Endothelial cell (in vitro differentiated cells): Measurements from ENCODE around the gene VTI1A. TPM values are rescaled to one million over a fixed set of nuclear protein-coding genes. Genes with fewer than 3 reads are reported as not detected.

Experiments
- DNase-seq: peaks from one replicate; pipeline ENCODE4 v3.0.0; 2021; ENCODE audit warnings: low spot score
- H3K27ac Mint-ChIP-seq: one replicate; pipeline ENCODE4 v1.8.0; 2021; ENCODE audit warnings: mixed read lengths, inconsistent platforms; ENCODE audit not compliant: unreplicated experiment
- H3K27me3 Mint-ChIP-seq: one replicate; pipeline ENCODE4 v1.8.0; 2021; ENCODE audit warnings: mild to moderate bottlenecking, moderate library complexity, mixed read lengths, inconsistent platforms; ENCODE audit not compliant: unreplicated experiment
- H3K36me3 Mint-ChIP-seq: one replicate; pipeline ENCODE4 v1.8.0; 2021; ENCODE audit warnings: mild to moderate bottlenecking, low read depth, mixed read lengths, inconsistent platforms; ENCODE audit not compliant: unreplicated experiment
- H3K4me1 Mint-ChIP-seq: one replicate; pipeline ENCODE4 v1.8.0; 2021; ENCODE audit warnings: mild to moderate bottlenecking, mixed read lengths, inconsistent platforms; ENCODE audit not compliant: unreplicated experiment
- H3K4me3 Mint-ChIP-seq: one replicate; pipeline ENCODE4 v1.8.0; 2021; ENCODE audit warnings: mild to moderate bottlenecking, mixed read lengths, inconsistent platforms; ENCODE audit not compliant: unreplicated experiment
- H3K9me3 Mint-ChIP-seq: one replicate; pipeline ENCODE4 v1.8.0; 2021; ENCODE audit warnings: mixed read lengths, inconsistent platforms; ENCODE audit not compliant: unreplicated experiment
- total RNA-seq: library from RNA; stranded (reverse); fragmentation: NEBNext Ultra II Directional; extraction: Animal tissue kit (Norgen Biotek cat#: 25700); gene quantifications from one replicate; pipeline ENCODE4 v1.2.1, GENCODE V29; 2021; ENCODE audit not compliant: unreplicated experiment
- TF ChIP-seq, protein P1 (sequence below): fragments of 200-600 bp; sonication (generic); IDR thresholded peaks from one replicate; pipeline ENCODE4 v1.5.0; 2021; ENCODE audit warnings: antibody characterized with exemption; ENCODE audit not compliant: unreplicated experiment

Gene VTI1A
- total RNA-seq, 1 donor from 2014 or later, result 35.4 TPM

- H3K4me3 Mint-ChIP-seq, result no peak overlapping the region
- H3K4me1 Mint-ChIP-seq, result peaks cover 2% of the 10 kb centered on the region
- H3K9me3 Mint-ChIP-seq, result no peaks in the 10 kb centered on the region
- TF ChIP-seq, protein P1, sequence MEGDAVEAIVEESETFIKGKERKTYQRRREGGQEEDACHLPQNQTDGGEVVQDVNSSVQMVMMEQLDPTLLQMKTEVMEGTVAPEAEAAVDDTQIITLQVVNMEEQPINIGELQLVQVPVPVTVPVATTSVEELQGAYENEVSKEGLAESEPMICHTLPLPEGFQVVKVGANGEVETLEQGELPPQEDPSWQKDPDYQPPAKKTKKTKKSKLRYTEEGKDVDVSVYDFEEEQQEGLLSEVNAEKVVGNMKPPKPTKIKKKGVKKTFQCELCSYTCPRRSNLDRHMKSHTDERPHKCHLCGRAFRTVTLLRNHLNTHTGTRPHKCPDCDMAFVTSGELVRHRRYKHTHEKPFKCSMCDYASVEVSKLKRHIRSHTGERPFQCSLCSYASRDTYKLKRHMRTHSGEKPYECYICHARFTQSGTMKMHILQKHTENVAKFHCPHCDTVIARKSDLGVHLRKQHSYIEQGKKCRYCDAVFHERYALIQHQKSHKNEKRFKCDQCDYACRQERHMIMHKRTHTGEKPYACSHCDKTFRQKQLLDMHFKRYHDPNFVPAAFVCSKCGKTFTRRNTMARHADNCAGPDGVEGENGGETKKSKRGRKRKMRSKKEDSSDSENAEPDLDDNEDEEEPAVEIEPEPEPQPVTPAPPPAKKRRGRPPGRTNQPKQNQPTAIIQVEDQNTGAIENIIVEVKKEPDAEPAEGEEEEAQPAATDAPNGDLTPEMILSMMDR, result no peak
- no peaks in the 10 kb centered on the region for H3K27me3 Mint-ChIP-seq
- H3K36me3 Mint-ChIP-seq, result no peaks in the 10 kb centered on the region
- DNase-seq, result no peak
- no peak overlapping the region for H3K27ac Mint-ChIP-seq
These were observed 308.6 kb downstream of the VTI1A start for GRCh38 chr10:112755446-112756234.

- TF ChIP-seq, protein P1, result no peak
- H3K4me3 Mint-ChIP-seq, result no peak overlapping the region
- no peak for DNase-seq
- H3K4me1 Mint-ChIP-seq, result peaks cover 2% of the 10 kb centered on the region
- H3K9me3 Mint-ChIP-seq, result no peaks in the 10 kb centered on the region
- no peaks in the 10 kb centered on the region for H3K36me3 Mint-ChIP-seq
- H3K27me3 Mint-ChIP-seq, result no peaks in the 10 kb centered on the region
- no peak overlapping the region for H3K27ac Mint-ChIP-seq
These were observed 309.2 kb downstream of the VTI1A start for GRCh38 chr10:112756235-112756527.

DNA sequence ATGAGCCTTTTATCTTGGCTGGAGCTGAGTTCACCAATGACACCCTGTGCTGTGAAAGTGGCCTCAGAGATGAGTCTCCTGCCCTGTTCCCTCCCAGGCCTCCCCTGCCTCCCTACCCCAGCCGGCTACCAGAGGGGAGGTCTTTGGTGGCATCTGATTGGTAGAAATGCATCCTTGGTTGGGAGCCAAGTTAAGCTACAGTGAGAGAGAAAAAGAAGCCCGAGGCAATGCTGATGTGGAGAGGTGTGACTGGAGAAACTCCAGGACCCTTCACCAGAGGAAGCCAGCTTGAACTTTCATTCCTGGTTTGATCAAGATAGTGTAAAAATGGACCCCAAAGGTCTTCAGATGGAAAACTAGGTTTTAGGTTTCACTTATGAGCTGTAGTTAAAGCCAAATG is 311.9 kb downstream of the VTI1A start:
- Mint-ChIP-seq H3K27ac (no peak overlapping the region), H3K9me3 (no peaks in the 10 kb centered on the region), H3K27me3 (no peaks in the 10 kb centered on the region), H3K4me3 (no peak overlapping the region), H3K4me1 (peaks cover 2% of the 10 kb centered on the region), H3K36me3 (no peaks in the 10 kb centered on the region)
- DNase-seq, result no peak
- TF ChIP-seq, protein P1, result no peak

- TF ChIP-seq, protein P1, result no peak
- H3K27me3 Mint-ChIP-seq, result no peaks in the 10 kb centered on the region
- H3K4me3 Mint-ChIP-seq, result no peak overlapping the region
- no peak for DNase-seq
- no peaks in the 10 kb centered on the region for H3K4me1 Mint-ChIP-seq
- H3K27ac Mint-ChIP-seq, result no peak overlapping the region
- no peaks in the 10 kb centered on the region for H3K9me3 Mint-ChIP-seq
- no peaks in the 10 kb centered on the region for H3K36me3 Mint-ChIP-seq
These were observed 312.5 kb downstream of the VTI1A start for GRCh38 chr10:112759496-112759895.

- H3K4me3 Mint-ChIP-seq, result no peak overlapping the region
- H3K9me3 Mint-ChIP-seq, result no peaks in the 10 kb centered on the region
- no peaks in the 10 kb centered on the region for H3K36me3 Mint-ChIP-seq
- H3K27ac Mint-ChIP-seq, result no peak overlapping the region
- no peaks in the 10 kb centered on the region for H3K4me1 Mint-ChIP-seq
- H3K27me3 Mint-ChIP-seq, result no peaks in the 10 kb centered on the region
- TF ChIP-seq, protein P1, result no peak
- no peak for DNase-seq
These were observed 314.2 kb downstream of the VTI1A start for GRCh38 chr10:112761256-112761655.
